ENCODE results near the gene ECSCR.
"Not testable (repeated sequence)": the region's sequence is repeated elsewhere in the genome, so short reads cannot be mapped to it uniquely, and the experiment has no call there.

Gene ECSCR

GRCh38 chr5:139445325-139446170 is 17.0 kb downstream of the ECSCR start:
- Histone ChIP-seq H3K27me3 (ENCODE audit: control insufficient read depth, insufficient read depth, low read length, poor library complexity, severe bottlenecking) (no peaks in the 10 kb centered on the region), H3K4me3 (ENCODE audit: insufficient read depth, low read depth, low read length) (no peak overlapping the region), H3K9me3 (ENCODE audit: control insufficient read depth, low read length) (no peaks in the 10 kb centered on the region), H3K27ac (ENCODE audit: insufficient read depth, low read depth, low read length, poor library complexity, severe bottlenecking) (no peak overlapping the region), H3K36me3 (ENCODE audit: control insufficient read depth, insufficient read depth, low read length) (no peaks in the 10 kb centered on the region), H3K4me1 (ENCODE audit: control insufficient read depth, insufficient read depth, low read length) (no peaks in the 10 kb centered on the region)
- 76 to 78% methylated on average over 7 of the region's 7 CpGs for WGBS, 2 experiments

GRCh38 chr5:139443831-139444453 is 18.6 kb downstream of the ECSCR start:
- no peaks in the 10 kb centered on the region for H3K9me3 ChIP-seq (ENCODE audit: control insufficient read depth, low read length)
- no peak overlapping the region for H3K4me3 ChIP-seq (ENCODE audit: insufficient read depth, low read depth, low read length)
- H3K36me3 ChIP-seq (ENCODE audit: control insufficient read depth, insufficient read depth, low read length): no peaks in the 10 kb centered on the region
- 77 to 86% methylated on average over 4 of the region's 4 CpGs for WGBS, 2 experiments
- no peak overlapping the region for H3K27ac ChIP-seq (ENCODE audit: insufficient read depth, low read depth, low read length, poor library complexity, severe bottlenecking)
- H3K4me1 ChIP-seq (ENCODE audit: control insufficient read depth, insufficient read depth, low read length): no peaks in the 10 kb centered on the region
- no peaks in the 10 kb centered on the region for H3K27me3 ChIP-seq (ENCODE audit: control insufficient read depth, insufficient read depth, low read length, poor library complexity, severe bottlenecking)

DNA sequence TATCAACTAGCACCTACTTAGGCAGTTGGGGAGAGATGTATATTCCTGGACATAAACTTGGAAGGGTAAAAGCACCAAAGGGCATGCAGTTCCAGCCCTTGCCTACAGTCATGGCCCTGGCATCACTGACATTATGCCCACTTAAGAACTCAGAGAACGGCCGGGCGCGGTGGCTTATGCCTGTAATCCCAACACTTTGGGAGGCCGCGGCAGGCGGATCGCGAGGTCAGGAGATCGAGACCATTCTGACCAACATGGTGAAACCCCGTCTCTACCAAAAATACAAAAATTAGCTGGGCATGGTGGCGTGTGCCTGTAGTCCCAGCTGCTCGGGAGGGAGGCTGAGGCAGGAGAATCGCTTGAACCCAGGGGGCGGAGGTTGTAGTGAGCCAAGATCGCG is 22.1 kb downstream of the ECSCR start:
- not testable (repeated sequence) for H3K27ac ChIP-seq (ENCODE audit: insufficient read depth, low read depth, low read length, poor library complexity, severe bottlenecking); H3K4me1 ChIP-seq (ENCODE audit: control insufficient read depth, insufficient read depth, low read length); H3K36me3 ChIP-seq (ENCODE audit: control insufficient read depth, insufficient read depth, low read length); H3K27me3 ChIP-seq (ENCODE audit: control insufficient read depth, insufficient read depth, low read length, poor library complexity, severe bottlenecking); H3K4me3 ChIP-seq (ENCODE audit: insufficient read depth, low read depth, low read length); H3K9me3 ChIP-seq (ENCODE audit: control insufficient read depth, low read length)
- 92 to 95% methylated on average over 17 of the region's 17 CpGs for WGBS, 2 experiments

DNA sequence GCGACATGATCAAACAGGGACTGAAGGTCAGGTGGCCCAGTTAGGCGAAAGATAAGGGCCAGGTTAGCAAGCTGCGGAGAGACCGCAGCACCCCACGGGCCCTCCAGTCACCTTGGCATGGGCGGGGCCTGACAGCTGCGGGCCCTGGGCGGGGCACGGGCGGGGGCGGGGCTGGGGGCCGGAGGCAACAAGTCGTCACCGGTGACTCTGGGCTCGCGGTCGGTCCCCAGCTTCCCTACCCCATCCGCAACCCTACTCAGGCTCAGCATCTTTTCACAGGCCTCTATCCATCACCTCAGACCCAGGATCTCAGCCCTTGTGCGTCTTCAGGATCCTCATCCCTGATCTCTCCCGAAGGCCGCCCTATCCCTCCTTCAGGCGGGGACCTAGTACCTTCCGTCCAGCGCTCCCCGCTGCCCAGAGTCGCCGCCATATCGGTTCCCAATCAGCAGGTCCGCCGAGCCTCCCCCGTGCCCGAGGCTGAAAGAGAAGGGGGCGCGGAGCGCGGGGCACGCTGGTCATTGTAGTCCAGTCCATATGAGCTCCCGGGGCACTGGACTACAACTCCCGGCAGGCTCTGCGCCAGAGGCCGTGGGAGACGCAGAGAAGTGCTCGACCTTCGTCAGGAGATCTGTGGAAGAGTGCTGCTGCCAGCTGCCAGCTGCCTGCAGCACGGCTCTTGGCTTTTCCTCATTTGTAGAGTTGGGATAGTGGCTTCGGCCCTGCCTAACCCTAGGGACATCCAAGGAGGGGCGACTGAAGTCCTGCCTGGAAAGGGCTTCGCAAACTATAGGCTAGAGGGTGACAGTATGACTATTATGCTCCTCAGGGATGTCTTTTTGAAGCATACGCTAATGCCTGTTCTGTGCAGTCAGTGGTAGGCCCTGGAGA is 23.3 kb downstream of the ECSCR start, which contains the start of gene DNAJC18:
TSS of gene DNAJC18 (minus strand) at position 513 of the 891 bp plus-strand sequence. CDS start at position 433, 80 bp downstream.
- 5% methylated on average over 49 of the region's 49 CpGs for WGBS, 2 experiments
- H3K4me1 ChIP-seq (ENCODE audit: control insufficient read depth, insufficient read depth, low read length): no peaks in the 10 kb centered on the region
- H3K36me3 ChIP-seq (ENCODE audit: control insufficient read depth, insufficient read depth, low read length): peaks cover 1% of the 10 kb centered on the region
- no peaks in the 10 kb centered on the region for H3K9me3 ChIP-seq (ENCODE audit: control insufficient read depth, low read length)
- no peaks in the 10 kb centered on the region for H3K27me3 ChIP-seq (ENCODE audit: control insufficient read depth, insufficient read depth, low read length, poor library complexity, severe bottlenecking)
- H3K27ac ChIP-seq (ENCODE audit: insufficient read depth, low read depth, low read length, poor library complexity, severe bottlenecking): peak within 1 kb of the TSS; percentile 89
- peak within 1 kb of the TSS; percentile 79 for H3K4me3 ChIP-seq (ENCODE audit: insufficient read depth, low read depth, low read length)

GRCh38 chr5:139438707-139439012 is 23.9 kb downstream of the ECSCR start:
- 43% methylated on average over 8 of the region's 8 CpGs for WGBS, 2 experiments
- H3K9me3 ChIP-seq (ENCODE audit: control insufficient read depth, low read length): no peaks in the 10 kb centered on the region
- H3K4me3 ChIP-seq (ENCODE audit: insufficient read depth, low read depth, low read length): peak overlapping the region; percentile 79
- H3K36me3 ChIP-seq (ENCODE audit: control insufficient read depth, insufficient read depth, low read length): peaks cover 3% of the 10 kb centered on the region
- no peak overlapping the region for H3K27ac ChIP-seq (ENCODE audit: insufficient read depth, low read depth, low read length, poor library complexity, severe bottlenecking)
- no peaks in the 10 kb centered on the region for H3K4me1 ChIP-seq (ENCODE audit: control insufficient read depth, insufficient read depth, low read length)
- no peaks in the 10 kb centered on the region for H3K27me3 ChIP-seq (ENCODE audit: control insufficient read depth, insufficient read depth, low read length, poor library complexity, severe bottlenecking)

DNA sequence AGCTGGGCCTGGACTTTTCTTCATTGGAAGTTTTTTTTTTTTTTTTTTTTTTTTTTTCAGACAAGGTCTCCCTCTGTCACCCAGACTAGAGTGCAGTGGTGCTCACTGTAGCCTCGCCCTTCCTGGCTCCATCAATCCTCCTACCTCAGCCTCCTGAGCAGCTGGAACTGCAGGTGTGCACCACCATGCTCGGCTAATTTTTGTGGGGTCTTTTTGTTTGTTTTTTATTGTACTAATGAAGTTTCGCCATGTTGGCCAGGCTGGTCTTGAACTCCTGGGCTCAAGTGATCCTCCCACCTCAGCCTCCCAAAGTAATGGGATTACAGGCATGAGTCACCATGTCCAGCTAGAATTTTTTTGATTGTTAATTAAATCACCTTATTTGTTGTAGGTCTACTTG is 26.9 kb downstream of the ECSCR start:
- Histone ChIP-seq H3K27ac (ENCODE audit: insufficient read depth, low read depth, low read length, poor library complexity, severe bottlenecking) (no peak overlapping the region), H3K4me3 (ENCODE audit: insufficient read depth, low read depth, low read length) (no peak overlapping the region), H3K27me3 (ENCODE audit: control insufficient read depth, insufficient read depth, low read length, poor library complexity, severe bottlenecking) (no peaks in the 10 kb centered on the region), H3K36me3 (ENCODE audit: control insufficient read depth, insufficient read depth, low read length) (peaks cover 8% of the 10 kb centered on the region), H3K9me3 (ENCODE audit: control insufficient read depth, low read length) (no peaks in the 10 kb centered on the region), H3K4me1 (ENCODE audit: control insufficient read depth, insufficient read depth, low read length) (no peaks in the 10 kb centered on the region)
- WGBS, 2 experiments: 84 to 100% methylated on average over 3 of the region's 3 CpGs

DNA sequence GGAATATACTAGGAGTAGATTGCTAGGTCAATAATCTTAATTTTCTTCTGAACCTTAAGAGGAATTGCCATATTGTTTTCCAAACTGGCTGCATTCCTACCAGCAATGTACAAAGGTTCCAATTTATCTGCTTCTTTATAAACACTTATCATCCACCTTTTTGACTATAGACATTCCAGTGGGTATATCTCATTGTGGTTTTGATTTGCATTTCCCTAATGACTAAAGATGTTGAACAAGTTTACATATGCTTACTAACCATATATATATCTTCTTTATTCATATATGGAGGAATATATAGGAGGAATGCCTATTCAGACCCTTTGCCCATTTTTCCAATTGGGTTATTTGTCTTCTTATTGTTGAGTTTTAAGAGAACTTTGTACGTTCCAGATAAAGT is 30.8 kb downstream of the ECSCR start:
- Histone ChIP-seq H3K36me3 (ENCODE audit: control insufficient read depth, insufficient read depth, low read length) (peaks cover 10% of the 10 kb centered on the region), H3K9me3 (ENCODE audit: control insufficient read depth, low read length) (no peaks in the 10 kb centered on the region), H3K4me3 (ENCODE audit: insufficient read depth, low read depth, low read length) (no peak overlapping the region), H3K27ac (ENCODE audit: insufficient read depth, low read depth, low read length, poor library complexity, severe bottlenecking) (no peak overlapping the region), H3K27me3 (ENCODE audit: control insufficient read depth, insufficient read depth, low read length, poor library complexity, severe bottlenecking) (no peaks in the 10 kb centered on the region), H3K4me1 (ENCODE audit: control insufficient read depth, insufficient read depth, low read length) (no peaks in the 10 kb centered on the region)
- WGBS, 2 experiments: 60 to 90% methylated on average over 1 of the region's 1 CpG

DNA sequence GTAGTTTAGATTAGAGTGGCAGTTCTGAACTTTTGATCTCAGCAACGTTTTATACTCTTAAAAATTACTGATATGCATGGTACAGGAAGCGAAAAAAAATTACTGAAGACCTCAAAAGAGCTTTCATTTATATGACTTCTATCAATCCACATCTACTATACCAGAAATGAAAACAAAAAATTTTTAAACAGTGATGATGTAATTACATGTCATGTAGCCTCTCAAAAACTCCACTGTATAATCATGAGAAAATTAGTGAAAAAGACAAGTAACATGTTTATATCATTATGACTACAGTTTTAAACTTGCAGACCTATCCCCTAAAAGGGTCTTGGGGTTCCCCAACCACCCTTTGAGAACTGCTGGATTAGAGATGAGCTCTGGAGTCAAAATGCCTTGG is 32.5 kb downstream of the ECSCR start:
- Histone ChIP-seq H3K4me1 (ENCODE audit: control insufficient read depth, insufficient read depth, low read length) (no peaks in the 10 kb centered on the region), H3K36me3 (ENCODE audit: control insufficient read depth, insufficient read depth, low read length) (peaks cover 14% of the 10 kb centered on the region), H3K9me3 (ENCODE audit: control insufficient read depth, low read length) (no peaks in the 10 kb centered on the region), H3K27me3 (ENCODE audit: control insufficient read depth, insufficient read depth, low read length, poor library complexity, severe bottlenecking) (no peaks in the 10 kb centered on the region), H3K4me3 (ENCODE audit: insufficient read depth, low read depth, low read length) (no peak overlapping the region), H3K27ac (ENCODE audit: insufficient read depth, low read depth, low read length, poor library complexity, severe bottlenecking) (no peak overlapping the region)
- WGBS, 2 experiments: 79 to 97% methylated on average over 2 of the region's 2 CpGs

GRCh38 chr5:139426203-139426885 is 36.2 kb downstream of the ECSCR start:
- H3K36me3 ChIP-seq (ENCODE audit: control insufficient read depth, insufficient read depth, low read length): peaks cover 18% of the 10 kb centered on the region
- H3K27ac ChIP-seq (ENCODE audit: insufficient read depth, low read depth, low read length, poor library complexity, severe bottlenecking): no peak overlapping the region
- H3K27me3 ChIP-seq (ENCODE audit: control insufficient read depth, insufficient read depth, low read length, poor library complexity, severe bottlenecking): no peaks in the 10 kb centered on the region
- H3K4me1 ChIP-seq (ENCODE audit: control insufficient read depth, insufficient read depth, low read length): no peaks in the 10 kb centered on the region
- 93 to 95% methylated on average over 8 of the region's 8 CpGs for WGBS, 2 experiments
- H3K9me3 ChIP-seq (ENCODE audit: control insufficient read depth, low read length): no peaks in the 10 kb centered on the region
- H3K4me3 ChIP-seq (ENCODE audit: insufficient read depth, low read depth, low read length): no peak overlapping the region
